Mesothelial cell of epicardium (in vitro differentiated cells): ENCODE results near the gene LTF. TPM values are rescaled to one million over a fixed set of nuclear protein-coding genes. Genes with fewer than 3 reads are reported as not detected.

Experiments
- DNase-seq, 2 experiments: peaks; one replicate each; pipeline ENCODE4 v3.0.0; 2021; ENCODE audit warnings: low spot score in 2 of 2; ENCODE audit not compliant: unreplicated experiment in 2 of 2
- H3K27ac Mint-ChIP-seq: 2 replicates; pipeline ENCODE4 v1.8.0; 2021; ENCODE audit warnings: mixed read lengths
- H3K27me3 Mint-ChIP-seq: 2 replicates; pipeline ENCODE4 v1.8.0; 2021; ENCODE audit warnings: low read depth, mixed read lengths
- H3K36me3 Mint-ChIP-seq: 2 replicates; pipeline ENCODE4 v1.8.0; 2021; ENCODE audit warnings: mixed read lengths
- H3K4me1 Mint-ChIP-seq: 2 replicates; pipeline ENCODE4 v1.8.0; 2021; ENCODE audit warnings: mixed read lengths
- H3K4me3 Mint-ChIP-seq: 2 replicates; pipeline ENCODE4 v1.8.0; 2021; ENCODE audit warnings: mild to moderate bottlenecking, moderate library complexity, mixed read lengths
- H3K9me3 Mint-ChIP-seq: 2 replicates; pipeline ENCODE4 v1.8.0; 2021; ENCODE audit warnings: mixed read lengths
- total RNA-seq: library from RNA; stranded (reverse); gene quantifications from 3 replicates; pipeline ENCODE4 v1.2.1, GENCODE V29; 2021
- TF ChIP-seq, protein P1 (sequence below): fragments of 200-600 bp; sonication (generic); IDR thresholded peaks from one replicate; pipeline ENCODE4 v1.5.0; 2021; ENCODE audit warnings: antibody characterized with exemption; ENCODE audit not compliant: unreplicated experiment

LTF gene
- total RNA-seq, result not detected in 3 replicates

DNA sequence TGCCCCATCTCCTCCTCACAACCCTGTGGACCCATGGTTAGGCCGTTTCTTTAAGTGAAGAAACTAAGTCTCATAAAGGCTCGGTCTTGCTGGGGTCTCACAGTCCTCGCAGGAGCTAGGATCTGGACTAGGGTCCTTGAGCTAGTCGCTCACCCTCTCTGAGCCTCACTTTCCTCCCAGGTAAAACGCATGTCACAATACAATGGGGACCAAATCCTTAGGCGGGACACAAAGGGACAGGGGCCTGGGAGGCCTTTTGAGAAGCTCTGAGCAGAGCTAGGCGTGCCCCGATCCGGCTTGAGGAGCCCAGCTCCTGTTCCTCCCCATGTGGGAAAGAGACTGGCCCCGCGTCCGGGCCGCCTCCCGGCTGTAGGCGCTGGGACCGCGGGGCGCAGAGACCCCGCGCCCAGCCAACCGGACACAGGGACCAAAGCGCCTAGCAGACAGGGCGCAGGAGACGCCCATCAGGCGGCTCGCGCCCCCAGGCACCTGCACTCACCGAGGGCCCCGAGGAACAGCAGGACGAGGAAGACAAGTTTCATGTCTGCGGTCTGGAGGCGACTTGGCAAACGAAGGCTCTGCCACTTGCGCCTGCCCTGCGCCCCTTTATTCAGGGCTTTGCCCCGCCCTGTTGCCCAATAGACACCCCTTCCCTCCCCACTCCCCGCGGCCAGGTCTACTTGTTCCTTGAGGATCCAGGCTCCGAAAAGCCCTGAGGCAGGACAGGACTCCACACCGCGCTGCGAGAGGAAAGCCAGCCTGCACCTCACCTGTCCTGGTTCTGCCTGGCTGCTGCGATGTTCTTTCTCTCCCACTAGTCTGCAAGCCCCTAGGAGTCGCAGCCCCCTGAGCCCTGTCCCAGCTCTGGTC is at the start of gene LTF:
LTF (minus strand) TSS at position 580 of the 870 bp plus-strand sequence; CDS start at position 542, 38 bp downstream.
- peak in 1 of 2 experiments; percentile 36 for DNase-seq
- H3K9me3 Mint-ChIP-seq, result peaks cover 13% of the 10 kb centered on the region
- no peak within 1 kb of the TSS for H3K4me3 Mint-ChIP-seq
- TF ChIP-seq, protein P1, sequence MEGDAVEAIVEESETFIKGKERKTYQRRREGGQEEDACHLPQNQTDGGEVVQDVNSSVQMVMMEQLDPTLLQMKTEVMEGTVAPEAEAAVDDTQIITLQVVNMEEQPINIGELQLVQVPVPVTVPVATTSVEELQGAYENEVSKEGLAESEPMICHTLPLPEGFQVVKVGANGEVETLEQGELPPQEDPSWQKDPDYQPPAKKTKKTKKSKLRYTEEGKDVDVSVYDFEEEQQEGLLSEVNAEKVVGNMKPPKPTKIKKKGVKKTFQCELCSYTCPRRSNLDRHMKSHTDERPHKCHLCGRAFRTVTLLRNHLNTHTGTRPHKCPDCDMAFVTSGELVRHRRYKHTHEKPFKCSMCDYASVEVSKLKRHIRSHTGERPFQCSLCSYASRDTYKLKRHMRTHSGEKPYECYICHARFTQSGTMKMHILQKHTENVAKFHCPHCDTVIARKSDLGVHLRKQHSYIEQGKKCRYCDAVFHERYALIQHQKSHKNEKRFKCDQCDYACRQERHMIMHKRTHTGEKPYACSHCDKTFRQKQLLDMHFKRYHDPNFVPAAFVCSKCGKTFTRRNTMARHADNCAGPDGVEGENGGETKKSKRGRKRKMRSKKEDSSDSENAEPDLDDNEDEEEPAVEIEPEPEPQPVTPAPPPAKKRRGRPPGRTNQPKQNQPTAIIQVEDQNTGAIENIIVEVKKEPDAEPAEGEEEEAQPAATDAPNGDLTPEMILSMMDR, result no peak
- no peak within 1 kb of the TSS for H3K27ac Mint-ChIP-seq
- no peaks in the 10 kb centered on the region for H3K36me3 Mint-ChIP-seq
- H3K4me1 Mint-ChIP-seq, result no peaks in the 10 kb centered on the region
- H3K27me3 Mint-ChIP-seq, result peaks cover 50% of the 10 kb centered on the region

DNA sequence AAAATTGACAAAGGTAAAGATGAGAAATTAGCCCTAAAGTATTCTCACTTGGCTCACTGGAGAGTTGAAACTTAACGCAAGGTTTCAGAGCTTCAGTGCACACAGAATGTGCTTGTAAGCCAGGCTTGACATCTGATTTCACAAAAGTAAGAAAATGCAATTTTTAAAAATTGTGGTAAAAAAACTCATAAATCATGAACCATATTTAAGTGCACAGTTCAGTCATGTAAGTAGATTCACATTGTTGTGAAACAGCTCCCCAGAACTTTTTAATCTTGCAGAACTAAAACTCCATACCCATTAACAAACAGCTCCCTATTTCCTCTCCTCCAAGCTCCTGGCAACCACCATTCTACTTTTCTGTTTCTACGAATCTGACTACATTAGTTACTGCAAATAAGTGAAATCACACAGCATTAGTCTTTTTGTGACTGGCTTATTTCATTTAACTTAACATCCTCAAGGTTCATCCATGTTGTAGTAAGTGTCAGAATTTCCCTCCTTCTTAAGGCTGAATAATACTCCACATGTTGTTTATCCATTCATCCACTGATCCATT is 47.6 kb upstream of the LTF start:
- DNase-seq, result no peak
- no peaks in the 10 kb centered on the region for H3K27me3 Mint-ChIP-seq
- H3K9me3 Mint-ChIP-seq, result no peaks in the 10 kb centered on the region
- no peak overlapping the region for H3K4me3 Mint-ChIP-seq
- H3K36me3 Mint-ChIP-seq, result no peaks in the 10 kb centered on the region
- no peak overlapping the region for H3K27ac Mint-ChIP-seq
- TF ChIP-seq, protein P1, result no peak
- peaks cover 25% of the 10 kb centered on the region for H3K4me1 Mint-ChIP-seq

DNA sequence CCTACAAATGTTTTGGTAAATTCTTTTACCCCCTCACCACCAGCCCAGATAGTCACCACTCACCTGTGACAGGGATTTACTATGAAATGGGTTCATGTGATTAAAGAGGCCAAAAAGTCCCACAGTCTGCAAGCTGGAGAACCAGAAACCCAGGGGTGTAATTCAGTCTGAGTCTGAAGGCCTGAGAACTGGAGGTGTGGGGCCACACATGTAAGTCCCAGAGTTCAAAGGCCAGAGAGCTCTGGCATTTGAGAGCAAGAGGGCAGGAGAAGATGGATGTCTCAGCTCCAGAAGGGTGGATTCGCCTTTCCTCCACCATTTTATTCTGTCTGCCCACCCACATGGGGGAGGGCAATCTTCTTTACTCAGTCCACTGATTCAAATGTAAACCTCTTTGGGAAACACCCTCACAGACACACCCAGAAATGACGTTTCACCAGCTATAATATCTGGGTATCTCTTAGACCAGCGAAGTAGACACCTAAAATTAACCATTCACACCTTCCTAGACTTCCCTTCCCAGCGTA is 45.0 kb upstream of the LTF start:
- Mint-ChIP-seq H3K27ac (peak overlapping the region; percentile 25), H3K36me3 (no peaks in the 10 kb centered on the region), H3K27me3 (no peaks in the 10 kb centered on the region), H3K4me3 (no peak overlapping the region), H3K9me3 (no peaks in the 10 kb centered on the region), H3K4me1 (peaks cover 28% of the 10 kb centered on the region)
- DNase-seq, result no peak
- TF ChIP-seq, protein P1, result no peak

DNA sequence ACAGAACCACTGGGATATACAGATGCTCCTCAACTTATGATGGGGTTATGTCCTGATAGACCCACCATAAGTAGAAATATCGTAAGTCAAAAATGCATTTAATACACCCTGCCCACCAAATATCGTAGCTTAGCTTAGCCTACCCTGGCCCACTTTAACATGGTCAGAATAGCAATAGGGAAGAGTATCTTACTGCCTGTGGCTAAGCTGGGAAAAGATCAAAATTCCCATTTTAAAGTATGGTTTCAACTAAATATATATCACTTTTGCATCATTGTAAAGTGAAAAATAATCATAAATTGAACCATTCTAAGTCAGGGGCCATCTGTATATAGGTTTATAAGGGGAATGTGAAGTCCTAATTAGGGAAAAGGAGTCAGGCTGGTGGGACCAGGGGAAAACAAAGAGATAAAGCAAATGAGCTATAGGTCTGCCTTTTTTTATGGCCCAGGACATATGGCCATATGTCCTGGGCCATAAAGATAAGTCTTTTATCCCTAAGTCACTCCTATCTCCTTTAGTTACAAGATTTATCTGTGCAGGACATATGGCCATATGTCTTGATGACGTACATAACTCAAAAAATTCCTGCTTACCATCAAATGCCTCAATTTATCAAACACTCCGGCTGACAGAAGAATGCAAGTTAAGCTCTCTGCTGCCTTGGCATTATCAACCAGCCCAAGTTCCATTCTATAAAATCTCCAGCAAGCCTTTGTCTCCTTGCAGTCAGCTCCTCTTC is 44.3 kb upstream of the LTF start:
- no peak overlapping the region for H3K4me3 Mint-ChIP-seq
- no peaks in the 10 kb centered on the region for H3K9me3 Mint-ChIP-seq
- peaks cover 28% of the 10 kb centered on the region for H3K4me1 Mint-ChIP-seq
- TF ChIP-seq, protein P1, result no peak
- H3K36me3 Mint-ChIP-seq, result no peaks in the 10 kb centered on the region
- DNase-seq, result no peak
- H3K27me3 Mint-ChIP-seq, result no peaks in the 10 kb centered on the region
- H3K27ac Mint-ChIP-seq, result peak overlapping the region; percentile 11

DNA sequence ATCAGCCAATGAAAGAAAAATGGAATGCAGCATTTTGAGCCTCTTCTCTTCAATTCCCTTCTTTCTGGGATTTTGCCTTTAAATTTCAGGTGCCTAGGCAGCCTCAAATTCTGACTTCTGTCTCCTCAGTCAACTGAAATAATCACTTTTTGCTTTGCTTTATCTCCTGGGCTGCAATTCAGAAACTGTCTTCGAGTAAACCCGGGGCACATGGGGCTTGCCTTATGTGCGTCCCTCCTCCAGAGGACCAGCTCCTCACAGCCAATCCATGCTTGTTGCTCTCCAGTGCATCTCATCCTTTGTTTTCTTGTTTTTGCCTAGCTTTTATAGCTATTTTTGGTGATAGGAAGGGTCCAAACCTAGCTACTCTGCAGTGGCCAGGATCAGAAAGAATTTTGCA is 41.8 kb upstream of the LTF start:
- no peaks in the 10 kb centered on the region for H3K9me3 Mint-ChIP-seq
- TF ChIP-seq, protein P1, result no peak
- H3K27me3 Mint-ChIP-seq, result no peaks in the 10 kb centered on the region

More for the DNA sequence above, 41.8 kb upstream of the LTF start:
- H3K4me3 Mint-ChIP-seq, result no peak overlapping the region
- peaks cover 16% of the 10 kb centered on the region for H3K4me1 Mint-ChIP-seq
- no peak for DNase-seq
- H3K27ac Mint-ChIP-seq, result no peak overlapping the region
- H3K36me3 Mint-ChIP-seq, result no peaks in the 10 kb centered on the region
